Neutrophil (primary cell): ENCODE data around the gene SLIRP.
"Not testable (repeated sequence)": the region's sequence is repeated elsewhere in the genome, so short reads cannot be mapped to it uniquely, and the experiment has no call there.

Experiments used
- H3K27ac ChIP-seq: fragments of 200-600 bp; sonication (generic); 2 replicates; pipeline ENCODE4 v1.5.1; 2016; ENCODE audit warnings: mild to moderate bottlenecking, moderate library complexity
- H3K27me3 ChIP-seq: fragments of 200-600 bp; sonication (generic); 2 replicates; pipeline ENCODE4 v1.6.0; 2016; ENCODE audit warnings: mild to moderate bottlenecking
- H3K36me3 ChIP-seq: fragments of 200-600 bp; sonication (generic); 2 replicates; pipeline ENCODE4 v1.5.1; 2017
- H3K4me1 ChIP-seq, 2 experiments: fragments of 200-600 bp in 1 of 2; sonication (generic) in 1 of 2; 1 replicate in 1 of 2; 2 replicates in 1 of 2; pipeline versions ENCODE4 v1.5.1 to v1.6.1; 2013 to 2016; ENCODE audit warnings: low read depth in 1 of 2, low read length in 1 of 2, mild to moderate bottlenecking in 1 of 2, moderate library complexity in 1 of 2; ENCODE audit not compliant: control insufficient read depth in 1 of 2, insufficient read depth in 1 of 2
- H3K4me3 ChIP-seq, 2 experiments: fragments of 200-600 bp in 1 of 2; sonication (generic) in 1 of 2; 1 replicate in 1 of 2; 2 replicates in 1 of 2; pipeline ENCODE4 v1.5.1; 2013 to 2016; ENCODE audit warnings: low read depth in 1 of 2, low read length in 1 of 2, mild to moderate bottlenecking in 1 of 2, moderate library complexity in 1 of 2
- H3K9me3 ChIP-seq: fragments of 200-600 bp; sonication (generic); 2 replicates; pipeline ENCODE4 v1.5.1; 2016
- CTCF ChIP-seq: fragments of 200-600 bp; sonication (generic); IDR thresholded peaks from 2 replicates; pipeline ENCODE4 v1.5.1; 2016; ENCODE audit warnings: antibody characterized with exemption

Gene SLIRP

GRCh38 chr14:77741438-77741837 is 33.5 kb downstream of the SLIRP start:
- H3K4me1 ChIP-seq: no peaks in the 10 kb centered on the region
- H3K36me3 ChIP-seq: peaks cover 76% of the 10 kb centered on the region
- no peaks in the 10 kb centered on the region for H3K9me3 ChIP-seq
- TF ChIP-seq CTCF: no peak
- H3K27me3 ChIP-seq: no peaks in the 10 kb centered on the region
- no peak overlapping the region for H3K27ac ChIP-seq
- no peak overlapping the region for H3K4me3 ChIP-seq

GRCh38 chr14:77746064-77746702 is 38.3 kb downstream of the SLIRP start:
- Histone ChIP-seq H3K27ac (no peak overlapping the region), H3K9me3 (no peaks in the 10 kb centered on the region), H3K4me1 (no peaks in the 10 kb centered on the region), H3K36me3 (peaks cover 80% of the 10 kb centered on the region), H3K4me3 (no peak overlapping the region), H3K27me3 (no peaks in the 10 kb centered on the region)
- no peak for TF ChIP-seq CTCF

- H3K4me1 ChIP-seq, H3K27me3 ChIP-seq, H3K4me3 ChIP-seq, H3K27ac ChIP-seq, H3K9me3 ChIP-seq: not testable (repeated sequence)
- H3K36me3 ChIP-seq: peaks cover 83% of the 10 kb centered on the region
These were observed 39.5 kb downstream of the SLIRP start for GRCh38 chr14:77747425-77747824.

GRCh38 chr14:77752266-77752665 is 44.4 kb downstream of the SLIRP start:
- Histone ChIP-seq H3K9me3 (no peaks in the 10 kb centered on the region), H3K27me3 (no peaks in the 10 kb centered on the region), H3K4me1 (no peaks in the 10 kb centered on the region), H3K4me3 (no peak overlapping the region), H3K36me3 (peaks cover 80% of the 10 kb centered on the region), H3K27ac (no peak overlapping the region)
- no peak for TF ChIP-seq CTCF

- Histone ChIP-seq H3K9me3 (no peaks in the 10 kb centered on the region), H3K4me1 (no peaks in the 10 kb centered on the region), H3K36me3 (peaks cover 73% of the 10 kb centered on the region), H3K4me3 (no peak overlapping the region), H3K27ac (no peak overlapping the region), H3K27me3 (no peaks in the 10 kb centered on the region)
- TF ChIP-seq CTCF: no peak
These were observed 45.1 kb downstream of the SLIRP start for GRCh38 chr14:77752799-77753516.

GRCh38 chr14:77760381-77761204 is 52.7 kb downstream of the SLIRP start, which contains the start of gene SNW1:
Gene SNW1 (minus strand): TSS chr14:77761156. CDS start chr14:77761127, 29 bp downstream.
- peaks cover 22 to 25% of the 10 kb centered on the region in 2 experiments for H3K4me1 ChIP-seq
- peak; percentile 28 for TF ChIP-seq CTCF
- peaks cover 11% of the 10 kb centered on the region for H3K36me3 ChIP-seq
- H3K4me3 ChIP-seq: peak within 1 kb of the TSS; percentile 94 to 96
- peak within 1 kb of the TSS; percentile 85 for H3K27ac ChIP-seq
- H3K27me3 ChIP-seq: no peaks in the 10 kb centered on the region
- H3K9me3 ChIP-seq: no peaks in the 10 kb centered on the region
